ENCODE data around the gene STARD5. TPM values are rescaled to one million over a fixed set of nuclear protein-coding genes. Genes with fewer than 3 reads are reported as not detected.

The STARD5 gene
- total and polyA plus RNA-seq, 2 of the 8 experiments (the other 6 are each of a cell fraction or from before 2014, with no cell fraction given), result 5.5 to 10.4 TPM

DNA sequence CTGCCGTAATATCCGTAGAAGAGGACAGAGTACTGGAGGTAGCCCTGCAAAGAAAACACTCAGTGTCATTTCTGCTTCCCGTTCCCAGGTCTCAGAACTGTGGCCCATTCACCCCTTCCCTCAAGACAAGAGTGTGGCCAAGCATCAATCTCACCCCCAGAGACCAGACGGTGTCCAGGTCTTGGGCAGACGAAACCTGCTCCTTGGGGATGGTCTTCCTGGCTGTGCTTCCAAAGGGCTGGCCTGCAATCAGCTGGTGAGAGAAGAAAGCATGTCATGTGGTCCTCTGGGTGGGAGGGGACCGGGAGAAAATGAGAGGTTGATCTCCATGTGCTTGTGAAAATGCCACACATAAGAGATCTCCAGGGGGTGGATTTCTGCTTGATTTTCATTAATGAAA, 34.3 kb upstream of the STARD5 start:
- Histone ChIP-seq H3K36me3 (ENCODE audit: control insufficient read depth in 2 of 4, insufficient read depth in 4 of 4, low read length in 3 of 4) (no peaks in the 10 kb centered on the region), H3K27me3 (replicated peaks in 1 of 4; ENCODE audit: control insufficient read depth in 3 of 4, extremely low read depth in 1 of 4, insufficient read depth in 3 of 4, low read length in 3 of 4) (no peaks in the 10 kb centered on the region), H2BK12ac (ENCODE audit: low read depth, low read length) (no peak overlapping the region), H3K9ac (replicated peaks in 1 of 4; ENCODE audit: extremely low read depth in 1 of 4, low read depth in 3 of 4, low read length in 3 of 4) (no peak overlapping the region), H3K23ac (ENCODE audit: insufficient read length) (no peak overlapping the region), H3K18ac (ENCODE audit: extremely low read depth, low read length) (no peak overlapping the region), H2BK5ac (ENCODE audit: low read depth, low read length) (no peak overlapping the region), H3K4me2 (ENCODE audit: insufficient read depth in 1 of 2, low read depth in 2 of 2, low read length in 2 of 2) (no peak overlapping the region), H4K8ac (ENCODE audit: extremely low read depth, insufficient read depth, low read length) (no peak overlapping the region), H3K79me1 (ENCODE audit: low read depth, low read length) (no peaks in the 10 kb centered on the region), H3K79me2 (ENCODE audit: control insufficient read depth in 1 of 2, insufficient read depth in 2 of 2, low read length in 2 of 2) (no peaks in the 10 kb centered on the region), H3K9me3 (ENCODE audit: insufficient read depth in 2 of 2, low read depth in 1 of 2, low read length in 1 of 2) (no peaks in the 10 kb centered on the region), H3K27ac (ENCODE audit: low read depth, low read length) (no peak overlapping the region), H3K4me1 (replicated peaks in 1 of 4; ENCODE audit: control insufficient read depth in 3 of 4, insufficient read depth in 4 of 4, low read length in 3 of 4) (peaks cover 0 to 4% (median 2%) of the 10 kb centered on the region in 4 experiments; a peak in 2 of 7 replicates), H2AFZ (ENCODE audit: low read length) (no peak overlapping the region), H4K20me1 (replicated peaks in 1 of 2; ENCODE audit: control insufficient read depth in 1 of 2, insufficient read depth in 2 of 2, low read length in 2 of 2) (no peaks in the 10 kb centered on the region), H2BK20ac (ENCODE audit: low read length) (no peak overlapping the region), H3K4ac (replicated peaks; ENCODE audit: insufficient read length, low read depth, low read length) (no peak overlapping the region), H3K23me2 (ENCODE audit: low read depth, low read length) (no peaks in the 10 kb centered on the region), H4K5ac (ENCODE audit: insufficient read length, low read depth, low read length) (no peak overlapping the region), H3K56ac (replicated peaks; ENCODE audit: insufficient read length, low read depth, low read length) (no peak overlapping the region), H2AK5ac (ENCODE audit: low read depth, low read length) (no peak overlapping the region), H2BK15ac (ENCODE audit: low read length) (no peak overlapping the region), H3K4me3 (ENCODE audit: extremely low read depth in 1 of 4, insufficient read depth in 2 of 4, low read depth in 3 of 4, low read length in 4 of 4) (no peak overlapping the region), H3K14ac (ENCODE audit: insufficient read length) (no peak overlapping the region), H4K91ac (replicated peaks; ENCODE audit: insufficient read length, low read length) (no peak overlapping the region), H2BK120ac (replicated peaks; ENCODE audit: low read depth, low read length) (no peak overlapping the region)
- ChIA-PET CTCF (ENCODE audit: partially characterized antibody) (interaction anchor here (0.9 to 6.3 kb wide), 12 partner anchors 12 to 762 kb away, joined by 3 to 34 read pairs (median 5); no protein-coding TSS in a partner anchor), POLR2A (ENCODE audit: partially characterized antibody) (interaction anchor here (0.9 kb wide), 1 partner anchor 92 kb away, joined by 5 read pairs; no protein-coding TSS in a partner anchor)
- no peak for FAIRE-seq
- no peak for DNase-seq (ENCODE audit: low read depth in 1 of 2, low spot score in 2 of 2)
- TF ChIP-seq SP1 (IDR thresholded peaks at IDR 0.05; ENCODE audit: low read depth, low read length) (no peak), CHD1 (IDR thresholded peaks at IDR 0.05; ENCODE audit: low read depth, low read length) (no peak), CREB1 (IDR thresholded peaks at IDR 0.05) (no peak), YY1 (IDR thresholded peaks at IDR 0.05; ENCODE audit: low read depth, low read length) (no peak), SRF (IDR thresholded peaks at IDR 0.05; ENCODE audit: low read depth, low read length) (no peak), NRF1 (IDR thresholded peaks at IDR 0.05; ENCODE audit: low read depth, low read length) (no peak), ZNF274 (IDR thresholded peaks at IDR 0.05; ENCODE audit: borderline replicate concordance, extremely low read depth, low read length) (no peak)
- TF ChIP-seq, protein P1, sequence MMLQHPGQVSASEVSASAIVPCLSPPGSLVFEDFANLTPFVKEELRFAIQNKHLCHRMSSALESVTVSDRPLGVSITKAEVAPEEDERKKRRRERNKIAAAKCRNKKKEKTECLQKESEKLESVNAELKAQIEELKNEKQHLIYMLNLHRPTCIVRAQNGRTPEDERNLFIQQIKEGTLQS (IDR thresholded peaks at IDR 0.05; ENCODE audit: insufficient read depth, low read depth, low read length), result no peak
- TF ChIP-seq, protein P2, sequence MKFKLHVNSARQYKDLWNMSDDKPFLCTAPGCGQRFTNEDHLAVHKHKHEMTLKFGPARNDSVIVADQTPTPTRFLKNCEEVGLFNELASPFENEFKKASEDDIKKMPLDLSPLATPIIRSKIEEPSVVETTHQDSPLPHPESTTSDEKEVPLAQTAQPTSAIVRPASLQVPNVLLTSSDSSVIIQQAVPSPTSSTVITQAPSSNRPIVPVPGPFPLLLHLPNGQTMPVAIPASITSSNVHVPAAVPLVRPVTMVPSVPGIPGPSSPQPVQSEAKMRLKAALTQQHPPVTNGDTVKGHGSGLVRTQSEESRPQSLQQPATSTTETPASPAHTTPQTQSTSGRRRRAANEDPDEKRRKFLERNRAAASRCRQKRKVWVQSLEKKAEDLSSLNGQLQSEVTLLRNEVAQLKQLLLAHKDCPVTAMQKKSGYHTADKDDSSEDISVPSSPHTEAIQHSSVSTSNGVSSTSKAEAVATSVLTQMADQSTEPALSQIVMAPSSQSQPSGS (IDR thresholded peaks at IDR 0.05; ENCODE audit: low read length), result no peak
- WGBS, 2 experiments (ENCODE audit: extremely low coverage in 1 of 2, insufficient coverage in 1 of 2, insufficient read length in 1 of 2, insufficient replicate concordance in 2 of 2, low coverage in 1 of 2, low lambda C conversion rate in 2 of 2, missing lambda C conversion rate in 1 of 2), result 89% methylated on average over 6 of the region's 6 CpGs; no CpG with 5 or more reads in 1 of the 2 experiments

Data from H1 (cell line).